GM12801 (cell line): ENCODE data around the gene RTP2.

Source experiments
- CTCF ChIP-seq: IDR thresholded peaks from one replicate; pipeline ENCODE4 v1.5.1; 2011; ENCODE audit warnings: control low read depth; ENCODE audit not compliant: insufficient read length; ENCODE audit errors: extremely low read depth

The RTP2 gene

DNA sequence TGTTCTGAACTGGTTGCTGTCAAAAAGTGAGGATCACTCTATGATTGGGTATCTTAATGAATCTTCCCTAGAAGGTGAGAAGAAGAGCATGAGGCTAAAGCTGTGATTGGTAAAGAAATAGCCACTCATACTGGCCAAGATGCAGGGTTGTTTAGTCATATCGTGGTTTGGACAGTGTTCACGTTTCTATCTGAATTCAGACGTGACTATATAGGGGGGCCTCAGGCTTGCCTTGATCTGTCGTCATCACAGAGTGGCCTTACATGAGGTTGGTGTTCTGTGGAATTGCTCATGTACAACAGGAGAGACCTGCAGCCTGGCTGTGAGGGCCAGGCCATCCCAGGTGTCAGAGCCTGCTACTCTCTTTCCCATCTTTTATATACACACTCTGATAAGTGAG lies 12.4 kb downstream of the RTP2 start:
- TF ChIP-seq CTCF: no peak

DNA sequence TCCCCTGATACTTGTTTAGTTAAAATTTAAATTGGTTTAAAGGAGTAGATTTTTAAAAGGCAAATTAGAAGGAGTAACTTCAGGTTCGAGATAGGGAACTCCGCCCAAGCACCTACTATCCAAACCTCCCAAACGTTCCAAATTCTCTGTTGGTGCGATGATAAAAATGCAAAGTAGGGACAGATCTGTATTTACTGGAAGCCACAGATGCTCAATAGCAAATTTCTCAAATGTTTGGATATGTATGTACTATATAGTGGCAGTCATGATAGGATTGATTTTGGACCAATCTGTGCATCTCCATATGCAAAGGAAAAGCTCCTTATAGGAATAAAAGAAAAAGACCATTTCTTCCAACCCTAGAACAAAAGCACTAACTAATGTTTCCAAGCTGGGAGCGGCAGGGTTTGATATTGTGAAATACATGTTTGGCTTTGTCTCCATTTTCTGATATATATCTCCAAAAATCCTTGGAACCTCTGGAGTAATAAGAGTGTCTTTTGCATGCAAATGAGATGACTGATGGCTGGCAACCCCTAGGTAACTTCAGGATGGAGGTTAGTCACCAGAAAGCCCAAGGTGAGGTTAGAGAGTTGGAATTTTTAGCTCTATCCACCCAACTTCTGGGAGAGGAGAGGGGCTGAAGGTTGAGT lies 15.6 kb downstream of the RTP2 start:
- no peak for TF ChIP-seq CTCF

DNA sequence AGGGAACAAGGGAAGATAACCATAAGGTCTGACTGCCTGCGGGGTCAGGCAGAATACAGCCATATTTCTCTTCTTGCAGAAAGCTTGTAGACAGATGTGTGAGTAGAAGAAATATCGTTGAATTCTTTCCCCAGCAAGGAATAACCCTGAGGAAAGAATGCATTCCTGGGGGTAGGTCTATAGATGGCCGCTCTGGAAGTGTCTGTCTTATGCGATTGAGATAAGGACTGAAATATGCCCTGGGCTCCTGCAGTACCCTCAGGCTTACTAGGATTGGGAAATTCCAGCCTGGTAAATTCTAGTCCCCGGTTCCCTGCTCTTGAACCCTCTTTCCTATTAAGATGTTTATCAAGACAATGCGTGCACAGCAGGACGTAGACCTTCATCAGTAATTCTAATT lies 16.4 kb downstream of the RTP2 start:
- no peak for TF ChIP-seq CTCF

DNA sequence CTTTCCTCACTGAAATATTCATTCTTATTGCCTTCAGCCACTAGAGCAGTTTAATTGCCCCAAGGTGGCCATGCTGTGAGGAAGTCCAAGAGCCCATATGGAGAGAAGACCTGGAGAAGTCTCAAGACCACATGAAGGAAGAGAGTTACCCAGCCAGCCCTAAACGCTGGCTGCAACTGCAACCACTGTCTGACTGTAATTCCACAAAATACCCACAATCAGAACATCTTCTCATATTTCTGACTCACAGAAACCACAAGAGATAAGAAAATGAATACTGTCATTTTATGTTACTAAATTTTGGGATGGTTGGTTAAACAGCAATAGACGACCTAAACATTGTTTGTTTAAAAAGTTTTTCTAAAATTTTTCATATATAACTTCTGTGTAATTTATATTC lies 17.5 kb downstream of the RTP2 start:
- no peak for TF ChIP-seq CTCF

DNA sequence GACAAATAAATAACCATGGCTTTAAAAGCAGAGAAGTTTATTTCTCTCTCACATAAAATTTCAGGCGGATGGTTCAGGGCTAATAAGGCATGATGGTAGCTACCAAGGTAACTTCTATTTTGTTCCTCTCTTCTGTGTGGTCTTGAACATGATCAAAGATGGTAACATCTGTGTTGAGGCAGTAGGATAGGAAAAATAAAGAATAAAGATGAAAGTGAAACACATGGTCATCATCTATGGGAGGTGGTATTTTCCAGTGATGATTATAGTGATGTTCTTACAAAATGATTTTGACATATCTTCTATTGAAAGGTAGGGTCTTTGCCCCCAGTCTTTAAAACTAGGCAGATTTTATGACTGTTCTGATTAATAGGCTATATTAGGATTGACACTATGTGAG lies 17.9 kb downstream of the RTP2 start:
- no peak for TF ChIP-seq CTCF

DNA sequence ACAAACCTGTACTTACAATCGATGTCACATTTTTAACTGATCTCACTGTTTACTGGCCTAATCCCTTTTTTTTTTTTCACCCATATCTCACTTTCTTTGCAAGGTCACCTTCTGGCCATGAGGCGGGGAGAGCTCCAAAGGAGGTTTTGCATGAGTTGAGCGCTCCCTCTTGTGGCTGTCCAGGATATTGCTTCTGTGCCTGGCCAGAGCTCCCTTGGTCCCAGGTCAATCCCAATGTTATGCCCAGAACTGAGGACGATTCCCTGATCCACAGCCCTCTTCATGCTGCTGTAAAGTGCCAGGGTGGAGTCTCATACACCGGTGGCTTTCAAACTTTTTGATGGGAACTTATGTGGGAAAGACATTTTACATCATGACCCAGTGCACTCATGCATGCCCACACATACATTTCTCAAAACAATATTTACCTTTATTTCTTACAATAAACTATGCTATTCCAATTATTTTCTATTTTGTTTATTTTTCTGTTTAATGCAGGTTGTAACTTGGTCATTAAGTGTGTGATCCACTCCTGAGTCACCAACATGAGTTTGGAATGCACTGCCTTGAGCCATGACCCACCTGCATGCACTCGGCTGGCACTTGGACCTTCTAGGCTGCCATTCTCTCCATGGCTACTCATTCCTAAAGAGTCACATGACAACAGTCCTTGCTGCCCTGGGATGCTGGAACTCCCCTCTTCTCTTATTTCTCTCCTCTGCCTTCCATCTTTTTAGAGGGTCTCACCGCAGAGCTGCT lies 22.5 kb downstream of the RTP2 start:
- no peak for TF ChIP-seq CTCF

DNA sequence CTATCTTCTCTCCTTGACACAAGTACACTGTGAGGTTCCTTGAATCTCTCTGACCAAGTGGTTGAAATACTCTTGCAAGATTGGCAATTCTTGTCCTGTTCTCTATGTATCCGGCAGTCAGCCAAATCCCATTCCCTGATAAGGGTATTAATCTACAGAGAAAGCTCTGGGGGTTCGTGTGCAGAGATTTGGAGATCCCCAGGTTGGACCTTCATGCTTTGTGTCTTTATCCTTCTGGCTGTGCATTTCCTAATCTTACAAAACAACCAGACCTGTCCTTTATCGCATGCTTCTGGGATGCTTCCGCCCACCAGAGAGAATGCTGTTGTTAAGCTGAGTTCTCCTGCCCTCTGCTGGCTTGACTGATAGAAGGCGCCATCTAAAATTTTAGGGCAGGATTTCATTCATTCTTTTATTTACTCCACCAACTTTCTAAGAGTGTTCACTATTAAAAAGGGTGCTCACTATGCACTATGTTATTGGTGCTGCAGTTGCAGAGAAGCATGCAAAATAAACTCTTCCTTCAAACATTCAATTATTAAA lies 23.6 kb downstream of the RTP2 start:
- no peak for TF ChIP-seq CTCF
